T follicular helper cell (primary cell): ENCODE results near the gene KLHL35.

Experiments
- DNase-seq: peaks from one replicate; pipeline ENCODE4 v3.0.0-alpha.2; 2020; ENCODE audit warnings: low read depth

KLHL35 gene

GRCh38 chr11:75468534-75469340 lies 35.7 kb upstream of the KLHL35 start:
- DNase-seq, result no peak

- DNase-seq, result no peak
These were observed 34.9 kb upstream of the KLHL35 start for GRCh38 chr11:75467881-75468280.

- DNase-seq, result no peak
These were observed 34.3 kb upstream of the KLHL35 start for GRCh38 chr11:75467311-75467710.

GRCh38 chr11:75465701-75466531 lies 32.9 kb upstream of the KLHL35 start:
- DNase-seq, result no peak

GRCh38 chr11:75463106-75463774 lies 30.2 kb upstream of the KLHL35 start:
- no peak for DNase-seq

GRCh38 chr11:75462117-75462653 lies 29.2 kb upstream of the KLHL35 start:
- no peak for DNase-seq

GRCh38 chr11:75461151-75461550 lies 28.1 kb upstream of the KLHL35 start:
- DNase-seq, result no peak

- no peak for DNase-seq
These were observed 23.7 kb upstream of the KLHL35 start for GRCh38 chr11:75456596-75457183.

GRCh38 chr11:75454987-75455386 lies 22.0 kb upstream of the KLHL35 start:
- no peak for DNase-seq

- no peak for DNase-seq
These were observed 21.1 kb upstream of the KLHL35 start for GRCh38 chr11:75453916-75454655.

GRCh38 chr11:75450826-75451821 lies 18.1 kb upstream of the KLHL35 start:
- no peak for DNase-seq

- DNase-seq, result no peak
These were observed 17.2 kb upstream of the KLHL35 start for GRCh38 chr11:75450236-75450635.

- DNase-seq, result no peak
These were observed 16.8 kb upstream of the KLHL35 start for GRCh38 chr11:75449776-75450175.

GRCh38 chr11:75449271-75449670 lies 16.3 kb upstream of the KLHL35 start:
- no peak for DNase-seq

- DNase-seq, result no peak
These were observed 14.4 kb upstream of the KLHL35 start for GRCh38 chr11:75447415-75447814.

GRCh38 chr11:75445315-75445953 lies 12.4 kb upstream of the KLHL35 start:
- peak; percentile 54 for DNase-seq

- no peak for DNase-seq
These were observed 10.0 kb upstream of the KLHL35 start for GRCh38 chr11:75443043-75443442.

- DNase-seq, result no peak
These were observed 9.3 kb upstream of the KLHL35 start for GRCh38 chr11:75442161-75442885.

- DNase-seq, result no peak
These were observed 8.8 kb upstream of the KLHL35 start for GRCh38 chr11:75441804-75442132.
